K562 (cell line): ENCODE results near the gene PLXNA2. TPM values are rescaled to one million over a fixed set of nuclear protein-coding genes. Genes with fewer than 3 reads are reported as not detected.

ENCODE experiments used
- ATF7 ChIP-seq: fragments of 450-650 bp; IDR thresholded peaks from 2 replicates; pipeline ENCODE4 v1.7.1; 2014; ENCODE audit warnings: mild to moderate bottlenecking, moderate library complexity
- CBX8 ChIP-seq: fragments of 200-600 bp; sonication (generic); IDR thresholded peaks from 2 replicates; pipeline ENCODE4 v1.6.1; 2012; ENCODE audit warnings: borderline replicate concordance, mixed run types, low read depth, mild to moderate bottlenecking, moderate library complexity, mixed read lengths, low read length, control low read depth, inconsistent platforms; ENCODE audit not compliant: poor library complexity, severe bottlenecking; ENCODE audit errors: extremely low read depth
- CXXC5 ChIP-seq: fragments of 250-450 bp; sonication (Bioruptor Pico); IDR thresholded peaks from 2 replicates; pipeline ENCODE4 v1.8.0; 2022; ENCODE audit warnings: inconsistent platforms, mild to moderate bottlenecking, moderate library complexity
- ELF1 ChIP-seq: fragments of 200-800 bp; sonication (Bioruptor generic); IDR thresholded peaks from 2 replicates; pipeline ENCODE4 v1.6.1; 2016; ENCODE audit warnings: missing genetic modification characterization, missing compliant biosample characterization
- SMC3 ChIP-seq: conservative IDR thresholded peaks from 2 replicates; pipeline ENCODE4 v1.6.1; 2011; ENCODE audit warnings: low read depth, low read length, improper control_type of control experiment; ENCODE audit not compliant: insufficient read depth
- SRF ChIP-seq, 2 experiments: fragments of 250-450, 450-650 bp in 1 of 2; sonication (Bioruptor Pico) in 1 of 2; sonication (generic) in 1 of 2; formaldehyde crosslinking; IDR thresholded peaks; 2 replicates each; pipeline versions ENCODE4 v1.5.0 to v1.5.1; 2020 to 2022; ENCODE audit warnings: mild to moderate bottlenecking in 1 of 2, missing genetic modification reagents in 1 of 2
- TBL1XR1 ChIP-seq, 2 experiments: IDR thresholded peaks; 2 replicates each; pipeline ENCODE4 v1.6.1; 2012; ENCODE audit warnings: improper control_type of control experiment in 2 of 2, low read length in 2 of 2, mild to moderate bottlenecking in 1 of 2
- ZBED1 ChIP-seq: IDR thresholded peaks from 2 replicates; pipeline ENCODE4 v1.6.1; 2014
- ZSCAN29 ChIP-seq: fragments of 450-650 bp; IDR thresholded peaks from 2 replicates; pipeline ENCODE4 v1.6.1; 2017
- polyA plus RNA-seq, 8 experiments: library from polyadenylated mRNA; depleted of rRNA in 4 of 8; stranded (reverse) in 5 of 8; unstranded in 3 of 8; fragments of >200 nt; fragmentation: Nextera tagmentation in 2 of 8; fragmentation: Illumina TruSeq in 1 of 8; extraction: Ambion mirVana in 2 of 8; extraction: Trizol in 1 of 8; gene quantifications; 2 replicates each; pipeline versions ENCODE4 v1.2.1 to v1.2.3, GENCODE V29; 2011 to 2014; ENCODE audit warnings: inconsistent platforms in 1 of 8, missing spikeins in 1 of 8
- total RNA-seq, 7 experiments: library from RNA; depleted of rRNA in 6 of 7; stranded (reverse); fragments of >200 nt in 6 of 7; fragmentation: Illumina TruSeq in 2 of 7; extraction: Trizol in 2 of 7; gene quantifications; 2 replicates each; pipeline versions ENCODE4 v1.2.1 to v1.2.3, GENCODE V29; 2011 to 2021; ENCODE audit warnings: low replicate concordance in 1 of 7
- TF ChIP-seq, protein P1 (sequence below), 2 experiments: fragments of 450-650 bp; formaldehyde crosslinking in 1 of 2; IDR thresholded peaks; 2 replicates each; pipeline versions ENCODE4 v1.4.0 to v1.6.1; 2014 to 2020; ENCODE audit warnings: mild to moderate bottlenecking in 2 of 2, borderline replicate concordance in 1 of 2, low read depth in 1 of 2
- TF ChIP-seq, protein P2 (sequence below): fragments of 200-800 bp; sonication (Bioruptor generic); IDR thresholded peaks from 2 replicates; pipeline ENCODE4 v1.6.1; 2017; ENCODE audit warnings: missing genetic modification characterization, missing compliant biosample characterization
- TF ChIP-seq, protein P3 (sequence below): fragments of 200-800 bp; sonication (Bioruptor generic); IDR thresholded peaks from 2 replicates; pipeline ENCODE4 v1.6.1; 2016; ENCODE audit warnings: missing genetic modification characterization, missing compliant biosample characterization

The PLXNA2 gene
- total and polyA plus RNA-seq, 9 of the 15 experiments (the other 6 are each of a cell fraction or from before 2014, with no cell fraction given), result 0.01 to 1.3 (median 0.32) TPM

DNA sequence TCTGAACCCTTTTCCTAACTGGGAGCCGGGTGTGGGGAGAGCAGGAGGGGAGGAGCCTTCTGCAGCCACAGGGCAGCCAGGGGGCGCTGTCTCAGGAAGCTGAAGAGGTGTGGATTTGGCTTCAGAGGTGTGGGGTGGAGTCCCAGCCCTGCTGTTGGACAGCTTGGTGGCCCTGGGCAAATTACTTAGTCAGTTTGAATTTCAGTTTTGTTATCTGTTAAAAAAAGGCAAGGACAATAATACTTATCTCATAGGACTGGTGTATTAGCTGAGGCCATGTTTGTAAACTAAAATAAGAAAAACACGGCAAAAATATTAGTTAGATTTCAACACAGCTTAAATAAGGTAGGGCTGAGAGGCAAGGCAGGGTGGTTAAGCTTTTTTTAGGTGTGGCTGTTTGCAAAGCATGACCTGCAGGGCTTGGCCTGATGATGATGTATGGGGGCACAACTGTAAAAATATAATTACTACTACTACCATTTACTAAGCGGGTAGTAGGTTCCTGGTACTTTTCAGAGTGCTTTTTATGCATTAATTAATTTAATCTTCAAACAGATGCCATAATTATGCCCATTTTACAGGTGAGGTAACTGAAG is 111.8 kb downstream of the PLXNA2 start (continued):
- TF ChIP-seq, protein P1, sequence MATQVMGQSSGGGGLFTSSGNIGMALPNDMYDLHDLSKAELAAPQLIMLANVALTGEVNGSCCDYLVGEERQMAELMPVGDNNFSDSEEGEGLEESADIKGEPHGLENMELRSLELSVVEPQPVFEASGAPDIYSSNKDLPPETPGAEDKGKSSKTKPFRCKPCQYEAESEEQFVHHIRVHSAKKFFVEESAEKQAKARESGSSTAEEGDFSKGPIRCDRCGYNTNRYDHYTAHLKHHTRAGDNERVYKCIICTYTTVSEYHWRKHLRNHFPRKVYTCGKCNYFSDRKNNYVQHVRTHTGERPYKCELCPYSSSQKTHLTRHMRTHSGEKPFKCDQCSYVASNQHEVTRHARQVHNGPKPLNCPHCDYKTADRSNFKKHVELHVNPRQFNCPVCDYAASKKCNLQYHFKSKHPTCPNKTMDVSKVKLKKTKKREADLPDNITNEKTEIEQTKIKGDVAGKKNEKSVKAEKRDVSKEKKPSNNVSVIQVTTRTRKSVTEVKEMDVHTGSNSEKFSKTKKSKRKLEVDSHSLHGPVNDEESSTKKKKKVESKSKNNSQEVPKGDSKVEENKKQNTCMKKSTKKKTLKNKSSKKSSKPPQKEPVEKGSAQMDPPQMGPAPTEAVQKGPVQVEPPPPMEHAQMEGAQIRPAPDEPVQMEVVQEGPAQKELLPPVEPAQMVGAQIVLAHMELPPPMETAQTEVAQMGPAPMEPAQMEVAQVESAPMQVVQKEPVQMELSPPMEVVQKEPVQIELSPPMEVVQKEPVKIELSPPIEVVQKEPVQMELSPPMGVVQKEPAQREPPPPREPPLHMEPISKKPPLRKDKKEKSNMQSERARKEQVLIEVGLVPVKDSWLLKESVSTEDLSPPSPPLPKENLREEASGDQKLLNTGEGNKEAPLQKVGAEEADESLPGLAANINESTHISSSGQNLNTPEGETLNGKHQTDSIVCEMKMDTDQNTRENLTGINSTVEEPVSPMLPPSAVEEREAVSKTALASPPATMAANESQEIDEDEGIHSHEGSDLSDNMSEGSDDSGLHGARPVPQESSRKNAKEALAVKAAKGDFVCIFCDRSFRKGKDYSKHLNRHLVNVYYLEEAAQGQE (IDR thresholded peaks at IDR 0.05; ENCODE audit: borderline replicate concordance), result peak; percentile 81
- TF ChIP-seq, protein P1 (CRISPR knock-in tag; IDR thresholded peaks at IDR 0.05; ENCODE audit: low read depth), result no peak
- TF ChIP-seq CXXC5 (CRISPR knock-in tag) (0 out of 2 replicates have a peak, but pooled peaks have one; percentile 15), ATF7 (0 out of 2 replicates have a peak, but pooled peaks have one; percentile 33), ZBED1 (no peak), TBL1XR1 (IDR thresholded peaks at IDR 0.05; ENCODE audit: low read length in 2 of 2) (no peak), SMC3 (peak; percentile 92), ELF1 (tag) (no peak), SRF (CRISPR knock-in tag; IDR thresholded peaks at IDR 0.05) (0 out of 4 replicates have a peak, but pooled peaks of 1 of the 2 experiments have one; percentile 46), ZSCAN29 (no peak), CBX8 (no peak)
- TF ChIP-seq, protein P2, sequence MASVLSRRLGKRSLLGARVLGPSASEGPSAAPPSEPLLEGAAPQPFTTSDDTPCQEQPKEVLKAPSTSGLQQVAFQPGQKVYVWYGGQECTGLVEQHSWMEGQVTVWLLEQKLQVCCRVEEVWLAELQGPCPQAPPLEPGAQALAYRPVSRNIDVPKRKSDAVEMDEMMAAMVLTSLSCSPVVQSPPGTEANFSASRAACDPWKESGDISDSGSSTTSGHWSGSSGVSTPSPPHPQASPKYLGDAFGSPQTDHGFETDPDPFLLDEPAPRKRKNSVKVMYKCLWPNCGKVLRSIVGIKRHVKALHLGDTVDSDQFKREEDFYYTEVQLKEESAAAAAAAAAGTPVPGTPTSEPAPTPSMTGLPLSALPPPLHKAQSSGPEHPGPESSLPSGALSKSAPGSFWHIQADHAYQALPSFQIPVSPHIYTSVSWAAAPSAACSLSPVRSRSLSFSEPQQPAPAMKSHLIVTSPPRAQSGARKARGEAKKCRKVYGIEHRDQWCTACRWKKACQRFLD, result no peak
- TF ChIP-seq, protein P3, sequence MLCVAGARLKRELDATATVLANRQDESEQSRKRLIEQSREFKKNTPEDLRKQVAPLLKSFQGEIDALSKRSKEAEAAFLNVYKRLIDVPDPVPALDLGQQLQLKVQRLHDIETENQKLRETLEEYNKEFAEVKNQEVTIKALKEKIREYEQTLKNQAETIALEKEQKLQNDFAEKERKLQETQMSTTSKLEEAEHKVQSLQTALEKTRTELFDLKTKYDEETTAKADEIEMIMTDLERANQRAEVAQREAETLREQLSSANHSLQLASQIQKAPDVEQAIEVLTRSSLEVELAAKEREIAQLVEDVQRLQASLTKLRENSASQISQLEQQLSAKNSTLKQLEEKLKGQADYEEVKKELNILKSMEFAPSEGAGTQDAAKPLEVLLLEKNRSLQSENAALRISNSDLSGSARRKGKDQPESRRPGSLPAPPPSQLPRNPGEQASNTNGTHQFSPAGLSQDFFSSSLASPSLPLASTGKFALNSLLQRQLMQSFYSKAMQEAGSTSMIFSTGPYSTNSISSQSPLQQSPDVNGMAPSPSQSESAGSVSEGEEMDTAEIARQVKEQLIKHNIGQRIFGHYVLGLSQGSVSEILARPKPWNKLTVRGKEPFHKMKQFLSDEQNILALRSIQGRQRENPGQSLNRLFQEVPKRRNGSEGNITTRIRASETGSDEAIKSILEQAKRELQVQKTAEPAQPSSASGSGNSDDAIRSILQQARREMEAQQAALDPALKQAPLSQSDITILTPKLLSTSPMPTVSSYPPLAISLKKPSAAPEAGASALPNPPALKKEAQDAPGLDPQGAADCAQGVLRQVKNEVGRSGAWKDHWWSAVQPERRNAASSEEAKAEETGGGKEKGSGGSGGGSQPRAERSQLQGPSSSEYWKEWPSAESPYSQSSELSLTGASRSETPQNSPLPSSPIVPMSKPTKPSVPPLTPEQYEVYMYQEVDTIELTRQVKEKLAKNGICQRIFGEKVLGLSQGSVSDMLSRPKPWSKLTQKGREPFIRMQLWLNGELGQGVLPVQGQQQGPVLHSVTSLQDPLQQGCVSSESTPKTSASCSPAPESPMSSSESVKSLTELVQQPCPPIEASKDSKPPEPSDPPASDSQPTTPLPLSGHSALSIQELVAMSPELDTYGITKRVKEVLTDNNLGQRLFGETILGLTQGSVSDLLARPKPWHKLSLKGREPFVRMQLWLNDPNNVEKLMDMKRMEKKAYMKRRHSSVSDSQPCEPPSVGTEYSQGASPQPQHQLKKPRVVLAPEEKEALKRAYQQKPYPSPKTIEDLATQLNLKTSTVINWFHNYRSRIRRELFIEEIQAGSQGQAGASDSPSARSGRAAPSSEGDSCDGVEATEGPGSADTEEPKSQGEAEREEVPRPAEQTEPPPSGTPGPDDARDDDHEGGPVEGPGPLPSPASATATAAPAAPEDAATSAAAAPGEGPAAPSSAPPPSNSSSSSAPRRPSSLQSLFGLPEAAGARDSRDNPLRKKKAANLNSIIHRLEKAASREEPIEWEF (CRISPR knock-in tag), result no peak
